ENCODE data around the gene PEMT.

- TF ChIP-seq CTCF (IDR thresholded peaks at IDR 0.05) (no peak), POLR2A (IDR thresholded peaks at IDR 0.05; ENCODE audit: low read depth) (no peak), POLR2AphosphoS5 (IDR thresholded peaks at IDR 0.05) (no peak)
Observed at GRCh38 chr17:17479209-17479608, 112.3 kb downstream of the PEMT start.

Measured in esophagus muscularis mucosa (tissue), 3 donors.